HEK293T (cell line): Measurements from ENCODE around the gene SBNO1.

ENCODE experiments used
- FOXM1 ChIP-seq: fragments of 450-650 bp; IDR thresholded peaks from 2 replicates; pipeline ENCODE4 v1.6.1; 2017; ENCODE audit warnings: mild to moderate bottlenecking, borderline replicate concordance
- PKNOX1 ChIP-seq: fragments of 450-650 bp; IDR thresholded peaks from 2 replicates; pipeline ENCODE4 v1.6.1; 2016
- SUZ12 ChIP-seq: fragments of 450-650 bp; IDR thresholded peaks from 2 replicates; pipeline ENCODE4 v1.6.1; 2016; ENCODE audit warnings: mild to moderate bottlenecking

- TF ChIP-seq PKNOX1 (no peak), FOXM1 (no peak), SUZ12 (no peak)
Observed at GRCh38 chr12:123369229-123369628, 4.6 kb upstream of the SBNO1 start.
